Spinal cord (tissue), 10 donors: ENCODE results near the gene FUT7. TPM values are rescaled to one million over a fixed set of nuclear protein-coding genes. Genes with fewer than 3 reads are reported as not detected.
"Not testable (repeated sequence)": the region's sequence is repeated elsewhere in the genome, so short reads cannot be mapped to it uniquely, and the experiment has no call there.

Experiments
- DNase-seq, 6 donors: peaks; one replicate each; pipeline versions ENCODE4 v3.0.0 to v3.0.0-alpha.2; 2013 to 2015; ENCODE audit warnings: low spot score in 6 of 6, low read depth in 4 of 6
- H3K27ac ChIP-seq: one replicate; pipeline ENCODE4 v1.5.1; 2013; ENCODE audit warnings: low read depth, low read length, control low read depth
- H3K27me3 ChIP-seq: one replicate; pipeline ENCODE4 v1.6.1; 2013; ENCODE audit warnings: low read length; ENCODE audit not compliant: control insufficient read depth, insufficient read depth
- H3K36me3 ChIP-seq: one replicate; pipeline ENCODE4 v1.6.1; 2013; ENCODE audit warnings: low read length; ENCODE audit not compliant: control insufficient read depth, insufficient read depth
- H3K4me1 ChIP-seq: one replicate; pipeline ENCODE4 v1.6.1; 2013; ENCODE audit warnings: low read length; ENCODE audit not compliant: control insufficient read depth, insufficient read depth
- H3K4me3 ChIP-seq: one replicate; pipeline ENCODE4 v1.5.1; 2013; ENCODE audit warnings: low read depth, low read length, control low read depth
- H3K9me3 ChIP-seq: one replicate; pipeline ENCODE4 v1.6.1; 2013; ENCODE audit warnings: low read length; ENCODE audit not compliant: control insufficient read depth, insufficient read depth
- WGBS: methylation state at CpG from one replicate; pipeline ENCODE4 v1.1.5; 2013; ENCODE audit warnings: missing lambda C conversion rate; ENCODE audit not compliant: insufficient coverage; 5-methylcytosine and 5-hydroxymethylcytosine counted together
- polyA plus RNA-seq, 2 donors: library from polyadenylated mRNA; unstranded; fragments of 120-200 nt; gene quantifications; one replicate each; pipeline ENCODE4 v1.2.1, GENCODE V29; 2013; ENCODE audit not compliant: insufficient read length in 2 of 2
- total RNA-seq, 2 donors: library from RNA; depleted of rRNA in 1 of 2; stranded (reverse); fragments of 120-200 nt in 1 of 2; fragments of >200 nt in 1 of 2; gene quantifications; one replicate each; pipeline versions ENCODE4 v1.2.3 to v1.2.4, GENCODE V29; 2013 to 2014
- donor health status: healthy.

The FUT7 gene
- total and polyA plus RNA-seq, 4 donors, result 0.06 to 0.52 (median 0.45) TPM

DNA sequence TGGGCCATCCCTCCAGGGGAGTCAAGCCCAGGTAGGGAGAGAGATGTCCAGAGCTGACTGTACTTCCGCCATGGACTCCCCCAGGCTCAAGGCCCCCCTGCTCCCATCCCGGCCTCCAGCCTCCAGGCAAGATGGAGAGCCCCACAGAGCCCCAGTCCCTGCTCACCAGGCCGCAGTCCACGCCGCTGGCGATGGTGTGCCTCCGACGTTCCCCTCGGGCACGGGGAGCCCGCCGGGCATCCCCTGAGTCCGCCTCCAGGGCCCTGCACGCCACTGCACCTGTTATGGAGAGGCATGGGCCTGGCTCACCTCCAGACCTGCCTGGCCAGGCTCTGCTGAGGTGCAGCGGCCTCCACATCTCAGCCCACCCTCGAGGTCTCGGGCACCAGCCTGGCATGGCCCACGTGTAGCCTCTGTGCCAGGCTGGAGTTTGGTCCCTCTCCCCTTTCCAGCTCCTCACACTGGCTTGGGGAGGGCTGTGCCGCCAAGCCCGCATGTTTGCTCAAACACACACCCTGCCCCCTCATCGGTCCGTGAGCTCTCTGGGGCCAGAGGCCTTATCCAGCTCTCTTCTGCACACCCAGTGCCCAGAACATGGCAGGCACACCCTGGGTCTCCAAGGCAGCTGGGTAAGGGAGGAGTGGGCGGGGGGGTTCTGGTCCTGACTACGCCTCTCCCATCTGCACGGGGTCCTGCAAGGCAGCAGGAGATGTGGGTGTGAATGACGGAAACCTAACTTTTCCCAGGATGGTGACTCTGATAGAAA, 34.4 kb upstream of the FUT7 start:
- Histone ChIP-seq H3K27me3 (peaks cover 6% of the 10 kb centered on the region), H3K4me3 (no peak overlapping the region), H3K9me3 (no peaks in the 10 kb centered on the region), H3K4me1 (peaks cover 48% of the 10 kb centered on the region), H3K27ac (no peak overlapping the region), H3K36me3 (peaks cover 42% of the 10 kb centered on the region)
- 96% methylated on average over 26 of the region's 26 CpGs for WGBS
- DNase-seq, result no peak

DNA sequence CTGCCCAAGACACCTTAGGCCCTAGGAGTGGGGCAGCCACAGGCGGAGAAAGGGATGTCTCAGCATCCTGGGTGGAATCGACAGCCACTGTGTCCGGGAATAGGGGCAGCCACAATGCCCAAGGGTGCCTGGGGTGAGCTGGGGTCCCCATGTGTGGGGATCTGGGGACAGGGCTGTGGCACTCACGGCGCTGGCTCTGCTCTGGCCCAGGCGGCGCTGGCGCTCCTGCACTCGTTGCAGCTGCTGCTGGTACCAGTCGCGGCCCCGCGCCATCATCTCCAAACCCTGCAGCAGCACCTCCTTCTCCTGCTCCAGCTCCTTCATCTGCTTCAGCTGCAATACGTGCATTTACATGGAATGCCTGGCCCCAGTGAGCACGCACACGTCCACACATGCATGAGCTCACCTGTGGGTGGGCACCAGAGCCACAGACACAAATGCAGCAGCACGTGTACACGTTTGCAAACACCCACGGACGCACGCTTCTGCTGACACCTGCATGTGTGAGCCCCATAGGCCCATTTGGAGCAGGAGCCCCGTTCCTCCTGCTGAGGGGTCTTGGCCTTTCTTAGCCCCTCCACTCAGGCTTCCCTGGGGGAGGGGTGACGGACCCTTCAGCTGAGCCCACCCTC, 33.6 kb upstream of the FUT7 start:
- H3K27ac ChIP-seq, result no peak overlapping the region
- no peaks in the 10 kb centered on the region for H3K9me3 ChIP-seq
- WGBS, result 93% methylated on average over 23 of the region's 23 CpGs
- no peak overlapping the region for H3K4me3 ChIP-seq
- H3K36me3 ChIP-seq, result peaks cover 42% of the 10 kb centered on the region
- peaks cover 40% of the 10 kb centered on the region for H3K4me1 ChIP-seq
- H3K27me3 ChIP-seq, result peaks cover 4% of the 10 kb centered on the region
- no peak for DNase-seq

GRCh38 chr9:137064880-137065164, 32.9 kb upstream of the FUT7 start:
- 89% methylated on average over 12 of the region's 12 CpGs for WGBS
- Histone ChIP-seq H3K36me3 (peaks cover 42% of the 10 kb centered on the region), H3K9me3 (no peaks in the 10 kb centered on the region), H3K4me3 (no peak overlapping the region), H3K27me3 (peaks cover 4% of the 10 kb centered on the region), H3K27ac (no peak overlapping the region), H3K4me1 (peaks cover 39% of the 10 kb centered on the region)
- DNase-seq, result no peak

DNA sequence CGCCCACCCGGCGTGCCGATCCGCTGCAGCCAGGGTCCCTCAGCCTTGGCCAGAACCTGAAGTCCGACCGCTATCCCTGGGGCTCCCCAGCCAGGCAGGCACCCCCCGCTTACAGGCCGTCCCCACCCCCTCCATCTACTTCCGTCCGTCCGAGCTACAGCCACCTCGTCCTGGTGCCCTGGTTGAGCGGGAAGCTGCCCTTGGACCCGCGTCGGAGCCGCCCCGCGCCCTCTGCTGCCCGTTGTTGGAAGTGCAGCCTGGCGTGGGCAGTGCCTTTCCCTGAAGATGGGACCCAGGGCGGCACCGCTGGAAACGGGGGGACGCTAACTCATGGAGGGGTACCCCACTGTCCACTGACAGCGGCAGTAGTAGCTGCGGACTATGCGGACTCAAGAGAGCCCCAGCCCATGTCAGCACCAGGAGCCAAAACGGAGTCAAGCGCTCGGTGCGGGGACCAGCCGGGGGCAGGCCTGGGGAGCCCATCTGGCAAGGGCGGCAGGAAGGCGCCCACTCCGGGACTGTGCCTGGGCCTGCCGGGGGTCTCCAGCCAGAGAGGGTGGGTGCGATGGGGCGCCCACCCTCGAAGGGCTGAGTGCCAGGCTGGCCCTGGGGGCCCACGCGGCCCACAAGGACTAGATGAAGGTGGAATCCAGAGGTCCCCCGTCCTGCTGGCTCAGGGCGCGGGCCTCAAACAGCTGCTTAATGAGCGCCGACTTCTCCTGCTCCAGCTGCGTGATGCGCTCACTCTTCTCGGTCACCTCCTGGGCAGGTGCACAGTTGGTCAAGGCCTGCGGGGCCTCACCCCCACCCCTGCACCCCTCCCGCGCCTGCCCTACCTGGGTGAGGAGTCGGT, 32.4 kb upstream of the FUT7 start:
- Histone ChIP-seq H3K9me3 (no peaks in the 10 kb centered on the region), H3K4me1 (peaks cover 34% of the 10 kb centered on the region), H3K27me3 (peaks cover under 1% of the 10 kb centered on the region), H3K4me3 (no peak overlapping the region), H3K27ac (no peak overlapping the region), H3K36me3 (peaks cover 42% of the 10 kb centered on the region)
- WGBS, result 52% methylated on average over 54 of the region's 55 CpGs
- DNase-seq, result peak in 2 of 6 donors; percentile 66 to 75

DNA sequence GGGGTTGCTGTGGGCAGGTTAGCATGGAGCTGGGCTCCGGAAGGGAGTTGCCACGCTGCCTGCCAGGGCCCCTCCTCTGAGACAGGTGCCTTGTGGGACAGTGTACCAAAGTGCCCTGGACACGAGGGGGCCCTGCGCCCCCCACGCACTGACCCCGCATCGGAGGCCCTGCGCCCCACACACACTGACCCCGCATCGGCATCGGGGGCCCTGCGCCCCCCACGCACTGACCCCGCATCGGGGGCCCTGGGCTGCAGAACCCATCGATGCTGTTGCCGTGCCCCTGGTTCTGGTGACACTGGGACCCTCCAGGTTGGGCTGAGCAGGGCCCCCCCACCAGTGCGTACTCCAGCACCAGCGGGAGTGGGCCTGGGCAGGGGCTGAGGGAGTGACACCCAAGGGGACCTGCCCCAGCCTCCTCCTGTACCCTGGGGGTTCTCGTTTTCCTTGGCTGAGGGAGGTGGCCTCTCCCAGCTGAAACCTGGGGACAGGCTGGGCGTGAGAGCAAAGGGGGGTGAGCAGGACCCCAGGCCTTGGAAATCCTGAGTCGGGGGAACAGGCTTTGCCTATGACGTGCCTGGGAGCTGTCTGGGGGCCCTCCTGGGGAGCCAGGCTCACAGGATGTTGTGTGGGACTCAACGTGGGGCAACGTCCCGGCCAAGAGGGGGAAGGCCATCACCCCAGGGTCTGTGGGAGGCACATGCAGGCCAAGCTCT, 31.6 kb upstream of the FUT7 start:
- H3K4me1 ChIP-seq, result peaks cover 27% of the 10 kb centered on the region
- no peaks in the 10 kb centered on the region for H3K27me3 ChIP-seq
- no peak overlapping the region for H3K27ac ChIP-seq
- peaks cover 42% of the 10 kb centered on the region for H3K36me3 ChIP-seq
- 78% methylated on average over 19 of the region's 26 CpGs for WGBS
- DNase-seq, result no peak
- no peak overlapping the region for H3K4me3 ChIP-seq
- no peaks in the 10 kb centered on the region for H3K9me3 ChIP-seq

- H3K36me3 ChIP-seq, result peaks cover 37% of the 10 kb centered on the region
- H3K9me3 ChIP-seq, H3K27ac ChIP-seq, H3K27me3 ChIP-seq, H3K4me3 ChIP-seq, DNase-seq: not testable (repeated sequence)
- WGBS, result 77% methylated on average over 4 of the region's 9 CpGs
- peaks cover 24% of the 10 kb centered on the region for H3K4me1 ChIP-seq
These were observed 30.9 kb upstream of the FUT7 start for GRCh38 chr9:137062798-137063197.

GRCh38 chr9:137062384-137062783, 30.5 kb upstream of the FUT7 start:
- Histone ChIP-seq H3K9me3 (no peaks in the 10 kb centered on the region), H3K4me1 (peaks cover 27% of the 10 kb centered on the region), H3K27ac (no peak overlapping the region), H3K4me3 (no peak overlapping the region), H3K36me3 (peaks cover 36% of the 10 kb centered on the region), H3K27me3 (no peaks in the 10 kb centered on the region)
- no peak for DNase-seq
- WGBS, result 88% methylated on average over 12 of the region's 15 CpGs

DNA sequence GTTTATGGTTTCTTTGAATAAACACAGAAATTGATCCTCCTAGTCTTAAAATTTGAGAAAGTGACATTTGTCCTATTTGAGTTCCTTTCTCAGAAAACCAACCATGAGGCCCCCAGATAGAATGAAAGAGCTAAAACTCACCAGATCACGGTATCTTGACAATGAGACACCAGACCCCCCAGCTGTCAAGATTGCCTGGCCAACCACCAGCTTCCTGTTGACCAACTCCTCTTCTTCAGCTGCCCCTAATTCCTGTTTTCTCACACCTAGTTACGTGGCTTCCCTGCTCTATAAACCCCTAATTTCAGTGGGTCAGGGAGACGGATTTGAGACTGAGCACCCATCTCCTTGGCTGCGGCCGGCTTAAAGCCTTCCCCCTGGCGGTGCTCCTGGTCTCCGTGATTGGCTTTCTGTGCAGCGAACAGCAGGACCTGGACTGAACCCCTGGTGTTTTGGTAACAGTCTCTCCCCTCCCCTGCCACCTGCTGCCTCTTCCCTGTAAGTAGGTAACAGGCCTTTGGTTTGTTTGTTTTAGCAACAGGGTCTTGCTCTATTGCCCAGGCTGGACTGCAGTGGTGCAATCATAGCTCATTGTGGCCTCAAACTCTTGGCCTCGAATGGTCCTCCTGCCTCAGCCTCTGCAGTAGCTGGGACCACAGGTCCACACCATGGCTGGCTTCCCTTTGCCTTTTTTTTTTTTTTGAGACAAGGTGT, 26.8 kb upstream of the FUT7 start:
- WGBS, result 82% methylated on average over 7 of the region's 9 CpGs
- peaks cover 12% of the 10 kb centered on the region for H3K27me3 ChIP-seq
- H3K4me1 ChIP-seq, result peaks cover 53% of the 10 kb centered on the region
- no peak overlapping the region for H3K4me3 ChIP-seq
- DNase-seq, result no peak
- H3K9me3 ChIP-seq, result no peaks in the 10 kb centered on the region
- no peak overlapping the region for H3K27ac ChIP-seq
- H3K36me3 ChIP-seq, result peaks cover 17% of the 10 kb centered on the region

DNA sequence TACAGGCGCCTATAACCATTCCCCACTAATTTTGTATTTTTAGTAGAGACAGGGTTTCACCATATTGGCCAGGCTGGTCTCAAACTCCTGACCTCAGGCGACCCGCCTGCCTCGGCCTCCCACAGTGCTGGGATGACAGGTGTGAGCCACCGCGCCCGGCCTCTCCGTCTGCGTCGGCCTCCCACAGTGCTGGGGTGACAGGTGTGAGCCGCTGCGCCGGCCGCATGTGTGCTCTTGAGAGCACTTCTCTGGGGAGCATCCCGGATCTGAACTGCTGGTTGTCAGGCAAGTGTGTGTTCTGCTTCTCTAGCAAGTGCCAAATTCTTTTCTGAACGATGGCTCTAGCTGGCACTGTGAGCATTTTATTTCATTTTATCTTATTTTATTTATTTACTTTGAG, 25.7 kb upstream of the FUT7 start:
- WGBS, result 41% methylated on average over 12 of the region's 16 CpGs
- H3K9me3 ChIP-seq, result no peaks in the 10 kb centered on the region
- no peak overlapping the region for H3K4me3 ChIP-seq
- H3K4me1 ChIP-seq, result peaks cover 55% of the 10 kb centered on the region
- H3K27ac ChIP-seq, result no peak overlapping the region
- peaks cover 7% of the 10 kb centered on the region for H3K36me3 ChIP-seq
- DNase-seq, result no peak
- H3K27me3 ChIP-seq, result peaks cover 22% of the 10 kb centered on the region
